Left renal pelvis (tissue), 4 donors: ENCODE measurements around the gene TOP3B. TPM values are rescaled to one million over a fixed set of nuclear protein-coding genes. Genes with fewer than 3 reads are reported as not detected.
"Not testable (repeated sequence)": the region's sequence is repeated elsewhere in the genome, so short reads cannot be mapped to it uniquely, and the experiment has no call there.

Source experiments
- DNase-seq, 4 donors: peaks; one replicate each; pipeline ENCODE4 v3.0.0-alpha.2; 2013; ENCODE audit warnings: low read depth in 4 of 4, low spot score in 3 of 4
- polyA plus RNA-seq, 4 donors: library from polyadenylated mRNA; unstranded; fragments of 120-200 nt; gene quantifications; one replicate each; pipeline ENCODE4 v1.2.1, GENCODE V29; 2013; ENCODE audit not compliant: insufficient read length in 4 of 4

Gene TOP3B
- polyA plus RNA-seq, 4 donors, result 18.3 to 43.7 (median 23.6) TPM

DNA sequence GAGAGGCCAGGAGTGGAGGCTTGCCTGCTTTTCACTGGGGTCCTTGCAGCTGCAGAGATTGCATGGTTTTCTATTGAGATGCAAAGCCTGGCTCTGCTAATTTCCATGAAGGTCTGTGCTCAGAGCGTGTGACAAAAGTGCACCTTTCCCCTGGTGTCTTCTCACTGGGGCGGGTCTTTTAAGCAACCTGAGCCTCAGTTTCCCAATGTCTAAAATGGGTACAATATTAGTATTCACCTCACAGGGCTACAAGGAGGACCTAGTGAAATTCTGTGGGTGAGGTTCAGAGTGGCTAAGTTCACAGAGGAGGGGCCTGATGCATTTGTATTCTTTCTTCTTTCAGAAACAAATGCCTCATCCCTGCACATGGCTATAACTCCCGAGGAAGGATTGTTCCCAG is 50.2 kb downstream of the TOP3B start:
- DNase-seq, result no peak

DNA sequence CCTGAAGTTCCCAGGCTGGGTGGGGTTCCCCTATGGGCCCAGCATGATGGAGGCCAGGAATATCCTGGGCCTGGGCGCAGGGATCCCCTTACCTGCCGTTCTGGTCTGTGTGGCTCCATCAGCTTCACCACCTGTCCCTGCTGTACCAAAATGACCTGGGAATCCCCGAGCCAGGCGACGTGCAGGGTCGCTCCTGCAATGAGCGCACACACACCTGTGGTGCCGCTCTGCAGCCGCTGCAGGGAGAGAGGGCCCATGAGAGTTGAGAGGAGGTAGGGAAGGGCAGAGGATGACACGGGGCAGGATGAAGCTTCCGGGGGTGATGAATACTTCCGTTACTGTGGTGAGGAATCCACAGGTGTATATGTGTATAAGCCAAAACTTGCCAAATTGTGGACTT is 51.5 kb downstream of the TOP3B start:
- DNase-seq, result no peak

DNA sequence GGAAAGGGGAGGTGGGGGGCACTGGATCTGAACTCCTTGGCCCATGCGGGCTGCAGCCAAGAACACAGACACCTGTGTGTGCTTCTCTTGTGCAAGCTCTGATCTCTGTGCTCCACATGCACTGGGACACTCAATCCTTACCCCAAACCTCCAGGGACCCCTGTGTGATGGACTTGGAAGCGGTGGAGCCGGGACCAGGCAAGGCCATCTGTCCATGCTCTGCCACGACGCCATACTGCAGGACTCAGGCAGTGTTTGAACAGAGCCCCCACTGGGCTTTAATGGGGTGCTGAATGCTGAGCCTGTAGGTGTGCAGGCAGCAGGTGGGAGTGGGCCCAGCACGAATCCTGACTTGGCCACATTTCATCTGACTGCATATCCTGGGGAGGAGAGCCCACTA is 53.3 kb downstream of the TOP3B start:
- no peak for DNase-seq

DNA sequence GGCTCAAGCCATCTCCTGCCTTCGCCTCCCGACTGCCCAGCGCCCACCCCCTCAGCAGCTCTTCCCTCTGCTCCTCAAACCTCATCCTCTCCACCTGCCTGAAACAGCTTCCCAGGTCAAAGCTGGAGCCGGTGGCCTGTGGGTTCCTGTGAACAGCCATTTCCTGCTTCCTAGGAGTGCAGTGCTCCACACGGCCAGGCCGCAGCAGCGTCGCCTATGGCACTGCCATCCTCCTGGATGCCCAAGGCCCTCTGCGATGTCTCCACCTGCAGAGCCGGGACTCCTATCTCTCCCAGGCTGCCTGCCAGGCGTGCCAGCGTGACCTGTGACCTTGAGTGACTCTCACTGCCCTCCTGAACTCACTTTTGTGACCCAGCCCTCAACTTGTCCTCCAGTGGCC is 54.5 kb downstream of the TOP3B start:
- no peak for DNase-seq

DNA sequence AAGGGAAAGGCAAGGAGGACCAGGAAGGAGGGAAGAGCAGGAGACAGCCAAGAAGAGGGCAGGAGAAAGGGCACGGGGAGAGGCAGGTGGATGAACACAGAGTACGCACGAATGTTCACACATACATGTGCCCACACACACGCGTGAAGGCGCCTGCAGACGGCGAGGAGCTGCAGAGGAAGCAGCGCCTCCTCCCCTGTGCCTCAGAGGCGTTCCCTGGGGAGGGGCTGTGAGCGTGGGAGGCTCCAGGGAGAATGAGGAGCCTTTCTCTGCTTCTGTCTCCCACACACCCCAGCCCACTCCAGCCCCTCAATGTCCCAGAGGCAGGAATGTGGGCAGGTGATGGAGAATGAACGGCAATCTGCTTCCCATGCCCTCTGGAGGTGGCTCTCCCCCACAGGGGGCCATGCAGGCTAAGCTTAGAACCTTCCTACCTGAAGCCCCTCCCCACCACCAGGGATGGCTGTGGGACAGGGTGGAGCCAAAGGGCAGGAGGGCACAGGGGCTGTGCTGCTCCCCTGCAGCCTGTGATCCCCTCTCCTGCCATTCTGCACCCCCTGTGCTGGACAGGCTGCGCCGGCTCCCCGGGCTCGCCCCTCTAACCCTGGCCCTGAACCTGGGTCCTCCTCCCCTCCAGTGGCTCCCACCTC is 55.3 kb downstream of the TOP3B start:
- no peak for DNase-seq

DNA sequence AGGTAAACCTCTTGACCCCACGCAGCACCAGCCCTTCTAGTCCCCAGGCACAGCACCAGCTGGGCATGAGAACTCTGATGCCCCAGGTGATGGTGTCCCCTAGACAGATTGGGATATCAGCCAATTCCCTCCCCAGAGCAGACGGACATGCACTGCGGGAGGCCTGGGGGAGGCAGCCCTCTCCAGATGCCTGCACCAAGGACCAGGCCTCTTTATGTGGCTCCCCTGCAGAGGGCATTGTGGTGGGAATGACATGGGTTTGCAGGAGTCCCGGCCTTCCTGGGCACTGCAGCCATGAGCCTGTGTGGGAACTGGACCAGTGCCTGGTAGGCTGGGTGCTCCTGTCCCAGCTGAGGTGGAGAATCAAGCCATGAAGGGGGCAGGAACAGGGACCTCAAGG is 55.9 kb downstream of the TOP3B start:
- no peak for DNase-seq

DNA sequence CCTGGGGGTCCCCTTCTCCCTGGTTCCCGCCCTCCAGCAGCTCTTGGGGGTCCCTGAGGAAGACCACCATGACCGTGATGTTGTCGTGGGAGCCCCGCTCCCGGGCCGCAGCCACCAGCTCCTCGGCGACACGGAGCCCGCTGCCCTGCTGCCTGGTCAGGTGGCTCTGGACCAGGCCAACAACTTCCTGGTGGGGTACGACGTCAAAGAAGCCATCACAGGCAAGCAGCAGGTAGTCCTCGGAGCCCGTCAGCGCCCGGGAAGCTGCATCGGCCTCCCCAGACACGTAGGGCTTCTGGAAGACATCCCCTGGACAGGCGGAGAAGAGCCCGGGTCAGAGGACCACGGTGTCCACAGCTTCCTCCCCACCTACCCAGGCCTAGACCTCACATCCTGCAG is 59.4 kb downstream of the TOP3B start:
- DNase-seq, result no peak

DNA sequence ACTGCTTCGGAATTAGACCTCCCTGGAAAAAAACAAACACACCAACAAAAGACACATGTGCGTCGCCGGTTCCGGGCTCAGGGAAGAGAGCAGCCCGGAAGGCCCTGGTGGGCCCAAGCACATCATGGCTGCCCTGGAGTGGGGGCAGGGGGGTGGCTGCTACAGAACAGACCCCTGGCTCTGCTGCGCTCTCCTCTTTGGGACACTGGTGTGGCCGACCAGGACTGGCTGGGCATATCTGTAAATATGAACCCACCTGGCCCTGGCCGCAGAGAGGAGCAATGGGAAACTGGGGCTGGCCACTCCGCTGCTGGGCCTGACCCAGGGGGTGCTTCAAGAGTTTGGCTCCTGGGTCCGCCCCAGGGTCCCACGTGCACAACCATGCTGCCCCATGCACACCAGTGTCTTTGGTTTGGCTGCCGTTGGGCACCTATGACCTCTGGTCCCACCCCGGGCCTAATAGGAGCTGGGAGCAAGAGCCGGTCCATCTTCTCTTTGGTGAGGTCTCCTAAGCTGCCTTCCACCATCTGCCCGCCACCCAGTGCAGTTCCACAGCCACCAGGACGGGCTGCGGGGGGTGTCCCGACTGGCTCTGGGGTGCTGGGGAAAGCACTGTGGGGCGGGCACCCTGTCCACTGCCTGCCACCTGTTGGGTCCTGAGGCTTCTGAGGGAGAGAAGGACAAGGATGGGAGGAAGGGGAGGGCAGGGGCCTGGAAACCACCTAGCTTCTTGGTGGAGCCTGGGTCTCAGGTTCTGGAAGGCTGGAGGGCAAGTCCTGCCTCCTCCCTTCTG is 60.0 kb downstream of the TOP3B start:
- no peak for DNase-seq

DNA sequence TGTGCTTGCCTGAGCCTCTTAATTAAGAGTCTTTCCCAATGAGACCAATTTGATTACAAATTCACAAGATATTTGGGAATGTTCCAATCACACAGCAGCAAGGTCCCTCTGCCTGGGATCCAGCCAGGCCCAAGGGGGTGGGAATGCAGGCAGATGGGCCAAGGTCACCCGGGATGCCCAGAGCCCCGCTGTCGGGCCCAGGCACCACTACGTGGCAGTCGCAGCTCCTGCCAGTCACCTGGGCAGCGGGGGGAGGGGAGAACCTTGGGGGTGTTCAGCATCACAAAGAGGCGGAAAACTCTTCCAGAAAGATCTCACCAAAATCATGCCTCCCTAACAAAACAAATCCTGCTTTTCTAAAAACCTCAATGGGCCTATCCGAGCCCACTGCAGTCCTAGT is 60.9 kb downstream of the TOP3B start:
- DNase-seq, result no peak

DNA sequence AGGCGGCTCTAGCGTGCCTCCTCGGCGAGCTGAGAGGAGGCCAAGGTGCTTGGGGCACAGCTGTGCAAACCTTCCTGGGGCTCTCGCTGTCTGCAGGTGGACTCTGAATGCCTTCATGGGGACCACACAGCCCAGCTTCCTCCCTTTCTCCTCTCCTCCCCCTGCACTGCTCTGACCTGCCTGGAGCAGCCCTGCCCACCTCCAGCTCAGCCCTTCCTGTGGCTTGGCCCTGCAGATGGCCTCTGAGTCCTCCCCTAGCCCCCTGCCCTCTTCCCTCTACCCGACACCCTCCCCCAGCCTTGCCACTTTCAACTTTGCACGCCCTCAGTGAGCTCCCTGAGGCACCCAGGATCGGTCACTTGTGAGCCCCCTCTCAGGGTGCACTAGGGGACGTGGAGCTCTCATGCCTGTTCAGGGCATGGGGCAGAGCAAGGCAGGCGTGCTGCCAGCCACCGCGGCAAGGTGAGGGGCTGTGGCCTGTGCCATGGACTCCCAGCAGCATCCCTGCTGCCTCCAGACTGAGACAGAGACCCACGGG is 61.3 kb downstream of the TOP3B start:
- no peak for DNase-seq

DNA sequence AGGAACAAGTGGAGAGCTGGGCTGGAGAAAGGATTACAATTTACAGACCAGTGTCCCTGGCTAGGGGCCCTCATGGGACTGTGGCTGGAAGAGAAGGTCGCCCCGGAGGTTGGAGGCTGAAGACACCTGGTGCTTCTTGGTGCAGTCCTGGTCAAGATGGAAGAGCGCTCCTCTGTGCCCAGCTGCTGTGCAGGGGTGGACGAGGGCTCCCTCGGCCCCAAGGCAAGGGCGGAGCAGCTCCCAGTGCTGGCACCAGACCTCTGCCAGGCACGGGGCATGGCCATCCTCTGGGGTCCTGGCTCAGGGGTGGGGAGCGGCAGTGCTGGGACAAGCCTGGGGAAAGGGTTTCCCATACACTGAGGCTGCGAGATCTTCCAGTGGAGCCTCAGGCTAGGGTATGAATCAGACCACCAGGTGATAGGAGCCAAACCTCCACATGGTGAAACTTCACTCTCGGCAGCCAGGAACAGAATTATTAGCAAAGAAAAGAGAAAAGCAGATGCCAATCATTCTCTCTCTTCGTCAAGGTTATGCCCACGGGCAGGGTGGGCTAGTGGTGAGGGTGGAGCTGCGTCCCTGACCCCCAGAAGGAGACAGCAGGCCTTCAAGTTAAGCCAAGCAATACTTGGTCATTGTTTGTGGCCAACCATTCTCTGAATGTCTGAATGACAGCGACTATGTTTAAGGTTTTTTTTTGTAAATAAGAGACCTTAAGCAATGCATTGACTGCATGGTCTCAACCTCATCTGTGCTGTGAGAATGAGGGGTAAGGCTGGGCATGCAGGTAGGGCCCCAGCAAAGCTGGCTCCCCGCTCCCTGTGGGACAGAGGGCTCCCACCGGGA is 62.0 kb downstream of the TOP3B start:
- DNase-seq, result no peak

DNA sequence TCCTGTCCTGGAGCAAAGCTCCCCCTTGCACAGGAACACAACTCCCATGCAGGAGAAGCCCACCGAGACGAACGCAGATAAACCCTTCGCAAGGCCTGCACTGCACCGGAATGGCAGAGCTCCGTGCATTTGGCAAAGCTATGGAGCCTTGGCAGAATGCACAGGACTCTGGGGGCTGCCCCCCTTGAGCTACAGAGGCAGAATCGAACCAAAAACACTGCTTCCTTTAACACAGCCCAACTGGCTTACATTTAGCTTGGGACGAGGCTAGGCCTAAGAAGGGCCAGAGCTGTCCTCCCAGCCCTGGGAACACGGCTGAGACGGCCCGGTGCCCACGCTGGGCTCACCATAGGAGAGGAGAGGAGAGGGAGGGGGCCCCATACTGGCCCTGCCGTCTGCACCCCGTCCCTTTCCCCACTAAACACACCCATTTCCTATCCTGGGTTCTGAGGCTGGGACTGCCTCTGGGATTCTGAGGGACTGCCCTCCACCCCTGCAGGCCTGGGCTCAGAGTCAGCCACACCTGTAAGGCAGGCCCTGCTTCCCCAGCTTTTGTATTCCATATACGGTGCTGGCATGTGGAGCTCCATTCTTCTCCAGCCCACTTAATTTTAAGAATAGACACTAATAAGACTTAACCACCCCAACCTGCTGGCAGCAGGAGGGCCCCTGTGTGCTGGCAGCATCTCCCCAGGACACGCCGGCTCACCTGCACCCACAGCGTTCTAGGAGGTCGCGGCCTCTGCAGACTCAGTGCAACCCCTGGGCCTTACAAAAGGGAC is 62.9 kb downstream of the TOP3B start:
- DNase-seq, result no peak

DNA sequence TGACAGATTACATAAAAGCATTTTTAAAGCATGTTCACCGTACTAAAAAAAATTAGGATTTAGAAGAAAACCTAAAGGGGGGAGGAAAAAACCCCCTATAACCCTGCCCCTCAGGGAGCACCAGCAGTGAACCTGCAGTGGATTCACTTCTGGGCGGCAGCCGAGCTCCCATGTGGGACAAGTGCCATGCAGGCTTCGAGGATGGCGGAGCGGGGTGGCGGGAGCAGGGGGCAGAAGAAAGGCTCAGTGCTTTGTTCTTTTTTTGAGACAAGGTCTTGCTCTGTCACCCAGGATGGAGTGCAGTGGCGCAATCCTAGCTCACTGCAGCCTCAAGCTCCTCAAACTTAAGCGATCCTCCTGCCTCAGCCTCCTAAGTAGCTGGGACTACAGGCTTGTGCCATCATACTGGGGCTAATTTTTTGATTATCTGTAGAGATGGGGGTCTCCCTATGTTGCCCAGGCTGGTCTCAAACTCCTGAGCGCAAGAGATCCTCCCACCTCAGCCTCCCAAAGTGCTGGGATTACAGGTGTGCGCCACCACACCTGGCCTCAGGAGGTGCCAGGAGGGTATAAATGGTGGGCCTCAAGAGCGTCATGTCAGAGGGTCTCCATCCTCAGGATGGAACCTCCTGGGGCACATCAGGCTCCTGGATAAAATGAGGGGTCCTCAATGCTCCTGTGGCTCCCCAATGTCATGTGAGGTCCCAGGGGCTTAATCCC is 64.0 kb downstream of the TOP3B start:
- DNase-seq, result no peak

DNA sequence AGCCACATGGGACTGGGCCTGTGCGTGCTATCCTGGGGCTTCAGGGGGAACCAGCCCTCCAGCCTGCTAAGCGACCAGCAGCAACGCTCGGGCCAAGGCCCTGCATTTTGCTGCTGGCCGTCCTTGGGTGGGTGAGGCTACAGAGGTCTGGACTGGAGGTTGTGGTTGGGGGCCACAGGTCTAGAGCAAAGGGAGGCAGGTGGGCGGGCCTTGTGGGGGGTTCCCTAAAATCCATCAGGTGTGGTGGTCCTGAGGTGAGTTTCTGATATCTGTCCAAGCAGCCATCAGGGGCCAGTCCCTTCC is 64.7 kb downstream of the TOP3B start:
- no peak for DNase-seq

DNA sequence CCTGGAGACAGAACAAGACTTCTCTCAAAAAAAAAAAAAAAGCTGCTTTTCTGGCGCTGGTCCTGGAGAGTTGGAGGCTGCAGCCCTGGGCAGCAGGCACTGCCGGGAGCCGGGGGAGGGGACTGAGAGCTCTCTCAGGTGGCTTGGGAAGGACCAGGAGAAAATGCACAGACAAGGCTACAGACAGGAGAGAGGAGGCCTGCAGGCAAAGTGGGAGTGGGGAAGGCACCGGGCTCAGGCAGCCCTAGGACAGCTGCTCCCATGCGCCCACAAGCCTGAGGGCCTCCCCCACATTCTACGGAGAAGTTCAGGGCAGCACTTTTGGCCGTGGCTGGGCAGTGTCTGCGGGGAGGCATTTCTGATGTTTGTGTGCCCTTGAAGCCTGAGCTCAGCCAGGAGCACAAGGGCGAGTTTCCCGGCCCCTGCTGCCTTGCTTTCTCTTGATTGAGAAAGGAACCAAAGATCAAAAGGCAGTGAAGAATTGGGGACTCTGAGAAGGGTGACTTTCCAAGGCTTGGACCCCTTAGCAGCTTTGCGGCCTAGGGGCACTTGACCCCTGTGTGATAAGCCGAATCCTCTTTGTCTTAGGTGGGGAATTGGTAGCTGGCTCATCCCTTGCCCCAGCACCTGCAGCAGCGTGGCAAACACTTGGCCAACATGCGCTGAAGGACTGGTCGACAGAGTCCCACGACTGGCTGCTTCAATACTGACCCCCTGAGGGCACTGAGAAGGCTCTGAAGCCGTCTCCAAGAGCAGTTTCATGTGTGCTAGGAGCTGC is 65.2 kb downstream of the TOP3B start:
- no peak for DNase-seq

DNA sequence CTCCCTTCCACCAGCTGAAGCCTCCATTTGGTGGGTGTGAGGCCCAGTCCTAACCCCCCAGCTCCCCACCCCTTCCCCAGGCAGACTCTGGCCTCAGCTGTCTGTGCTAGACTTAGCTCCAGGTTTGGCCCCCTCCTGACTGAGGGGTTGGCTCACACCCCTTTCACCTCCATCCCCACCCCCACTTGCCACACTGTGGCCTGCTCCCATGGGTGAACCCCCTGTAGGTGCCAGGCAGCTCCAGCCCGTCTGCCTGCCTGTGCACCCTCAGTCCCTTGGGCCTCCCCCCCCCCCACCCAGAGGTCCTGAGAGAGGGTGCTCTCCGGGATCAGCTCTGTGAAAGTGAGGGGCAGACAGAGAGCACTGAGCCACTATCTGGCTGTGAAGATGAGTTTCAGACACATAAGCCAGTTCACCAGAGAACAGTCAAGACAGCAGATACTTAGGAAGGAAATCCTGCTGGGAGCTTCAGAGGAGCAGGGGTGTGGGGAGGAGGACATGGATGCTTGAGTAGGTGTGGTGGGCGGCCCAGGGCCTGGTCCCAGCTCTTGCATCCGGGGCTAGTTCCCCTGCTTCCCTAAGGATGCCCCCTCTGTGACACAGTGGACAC is 66.2 kb downstream of the TOP3B start:
- no peak for DNase-seq

DNA sequence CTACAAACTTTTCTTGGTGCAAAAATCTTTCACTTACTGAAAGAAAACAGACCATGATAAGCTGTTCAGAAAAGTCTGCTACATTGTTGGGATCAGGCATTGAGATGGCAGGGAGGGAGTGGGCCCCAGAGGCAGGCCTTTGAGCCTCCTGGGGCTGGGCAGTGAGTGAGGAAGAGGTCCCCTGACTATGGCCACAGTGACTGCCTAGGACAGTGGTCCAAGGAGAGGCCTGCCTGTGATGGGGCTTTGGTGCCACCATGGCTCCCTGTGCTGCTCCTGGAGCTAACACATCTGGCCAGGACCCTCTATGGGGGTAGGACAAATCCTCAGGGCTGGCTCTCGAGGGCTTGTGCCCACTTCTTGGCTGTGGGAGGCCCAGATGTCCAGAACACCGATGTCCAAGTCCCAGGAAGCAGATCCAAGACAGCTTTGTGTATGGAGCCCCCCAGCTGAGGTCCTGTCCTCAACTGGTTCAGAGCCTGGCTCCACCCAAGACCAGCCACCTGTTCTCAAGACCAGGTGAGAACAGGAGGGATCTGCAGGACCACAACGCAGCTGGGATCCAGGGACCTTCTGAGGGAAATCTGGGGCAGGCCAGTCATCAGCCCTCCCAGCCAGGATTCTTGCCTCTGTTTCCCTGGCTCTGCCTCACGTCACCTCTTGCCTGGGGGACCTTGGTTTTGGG is 66.8 kb downstream of the TOP3B start:
- no peak for DNase-seq

DNA sequence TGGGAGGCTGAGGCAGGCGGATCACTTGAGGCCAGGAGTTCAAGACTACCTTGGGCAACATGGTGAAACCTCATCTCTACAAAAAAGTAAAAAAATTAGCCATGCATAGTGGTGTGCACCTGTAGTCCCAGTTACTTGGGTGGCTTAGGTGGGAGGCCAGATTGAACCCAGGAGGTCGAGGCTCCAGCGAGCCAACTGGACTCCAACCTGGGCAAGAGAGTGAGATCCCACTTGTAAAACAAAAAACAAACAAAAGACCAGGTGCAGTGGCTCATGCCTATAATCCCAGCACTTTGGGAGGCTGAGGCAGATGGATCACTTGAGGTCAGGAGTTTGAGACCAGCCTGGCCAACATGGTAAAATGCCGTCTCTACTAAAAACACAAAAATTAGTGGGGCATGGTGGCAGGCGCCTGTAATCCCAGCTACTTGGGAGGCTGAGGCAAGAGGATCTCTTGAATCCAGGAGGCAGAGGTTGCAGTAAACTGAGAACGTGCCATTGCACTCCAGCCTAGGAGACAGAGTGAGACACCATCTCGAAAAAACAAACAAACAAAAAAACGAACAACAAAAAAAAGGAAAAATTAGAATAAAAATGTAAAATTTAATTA is 68.4 kb downstream of the TOP3B start:
- not testable (repeated sequence) for DNase-seq
